Adrenal gland (tissue), 12 donors: ENCODE data around the gene ZAP70. TPM values are rescaled to one million over a fixed set of nuclear protein-coding genes. Genes with fewer than 3 reads are reported as not detected.

Experiments used
- DNase-seq, 7 donors: peaks; one replicate each; pipeline ENCODE4 v3.0.0-alpha.2; 2019 to 2020
- H3K27ac ChIP-seq, 5 donors: fragments of 200-600 bp; sonication (generic) in 4 of 5; 1 replicate in 3 of 5; 2 replicates in 2 of 5; pipeline versions ENCODE4 v1.5.1 to v1.8.0; 2016 to 2020; ENCODE audit warnings: mild to moderate bottlenecking in 1 of 5
- H3K27me3 ChIP-seq: fragments of 200-600 bp; 2 replicates; pipeline ENCODE4 v1.8.0; 2021
- H3K36me3 ChIP-seq, 2 donors: fragments of 200-600 bp; replicated peaks in 1 of 2; 1 replicate in 1 of 2; 2 replicates in 1 of 2; pipeline versions ENCODE4 v1.5.1 to v1.8.0; 2018 to 2022
- H3K4me1 ChIP-seq, 2 donors: fragments of 200-600 bp; replicated peaks in 1 of 2; 1 replicate in 1 of 2; 2 replicates in 1 of 2; pipeline versions ENCODE4 v1.5.1 to v1.8.0; 2018 to 2021
- H3K4me3 ChIP-seq, 4 donors: fragments of 200-600 bp; sonication (generic) in 3 of 4; one replicate each; pipeline ENCODE4 v1.5.1; 2016 to 2018
- H3K9me3 ChIP-seq, 3 donors: fragments of 200-600 bp; sonication (generic) in 1 of 3; replicated peaks in 1 of 3; 1 replicate in 2 of 3; 2 replicates in 1 of 3; pipeline versions ENCODE4 v1.5.1 to v1.8.0; 2016 to 2021
- POLR2A ChIP-seq, 2 donors: fragments of 450-650 bp; IDR thresholded peaks; one replicate each; pipeline ENCODE4 v1.6.1; 2017; ENCODE audit warnings: antibody characterized with exemption in 2 of 2, mild to moderate bottlenecking in 2 of 2, moderate library complexity in 1 of 2
- WGBS, 4 donors: extraction: QIAGEN DNeasy Blood & Tissue Kit in 2 of 4; methylation state at CpG; one replicate each; pipeline versions ENCODE4 v1.1.5 to v1.1.7; 2013 to 2017; 5-methylcytosine and 5-hydroxymethylcytosine counted together
- intact Hi-C, 2 donors: fragments of 100-400 bp; cut with DNase I; formaldehyde crosslinking; loops; one replicate each; pipeline versions ENCODE4 v1.14.1 to v1.15.0; 2022 to 2023
- polyA plus RNA-seq, 3 donors: library from polyadenylated mRNA; stranded (reverse); fragments of 200-250 nt in 2 of 3; fragments of 350-450 nt in 1 of 3; fragmentation: Illumina TruSeq in 1 of 3; extraction: RNeasy Lipid Tissue Mini Kit (QIAGEN cat#74804) in 1 of 3; gene quantifications; one replicate each; pipeline ENCODE4 v1.2.3, GENCODE V29; 2013 to 2014
- total RNA-seq, 9 donors: library from RNA; depleted of rRNA in 4 of 9; stranded (reverse); fragments of >200 nt in 4 of 9; fragments of 120-200 nt in 1 of 9; fragmentation: NEBNext Ultra II Directional in 1 of 9; extraction: Animal tissue kit (Norgen Biotek cat#: 25700) in 1 of 9; gene quantifications; one replicate each; pipeline versions ENCODE4 v1.1.0 to v1.2.4, GENCODE V29; 2013 to 2023
- TF ChIP-seq, protein P1 (sequence below), 6 experiments: fragments of 450-650 bp in 4 of 6; fragments of 200-600 bp in 2 of 6; sonication (generic) in 1 of 6; IDR thresholded peaks; 1 replicate in 5 of 6; 2 replicates in 1 of 6; pipeline versions ENCODE4 v1.5.1 to v1.8.0; 2016 to 2021; ENCODE audit warnings: antibody characterized with exemption in 6 of 6, mild to moderate bottlenecking in 2 of 6, moderate library complexity in 1 of 6
- donor health status: healthy with polysubstance abuse.
- donor health status: Bipolar disorder and iron deficiency.
- donor health status: DM: yes; HTN: yes; CAD: no.
- donor health status: DM: no; HTN: no; CAD: no.
- donor health status: DM: no; HTN: no; CAD: no.
- donor health status: DM: yes; HTN: yes; CAD: no.

Gene ZAP70
- total and polyA plus RNA-seq, 12 donors = 0.33 to 8.3 (median 2.5) TPM

DNA sequence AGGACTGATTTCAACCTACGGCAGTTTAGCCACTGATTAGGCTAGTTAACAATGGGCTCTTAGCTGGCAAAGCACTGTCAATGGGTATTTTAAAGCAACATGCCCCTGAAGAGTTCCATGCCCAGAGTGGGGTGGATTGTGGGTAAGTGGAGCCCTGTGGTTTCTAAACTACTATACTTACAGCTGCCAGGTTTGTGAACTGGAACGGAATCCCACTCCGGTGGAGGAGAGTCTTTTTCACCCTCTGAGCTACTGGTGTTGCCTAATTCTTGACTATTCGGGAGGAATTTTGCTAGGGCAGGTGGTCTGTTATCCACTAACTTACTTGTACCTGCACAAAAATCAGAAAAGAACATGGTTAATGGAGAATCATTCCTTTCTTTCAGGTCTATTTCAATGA, 52.6 kb downstream of the ZAP70 start:
- peaks cover 0 to 43% of the 10 kb centered on the region in 2 donors for H3K36me3 ChIP-seq
- TF ChIP-seq, protein P1, sequence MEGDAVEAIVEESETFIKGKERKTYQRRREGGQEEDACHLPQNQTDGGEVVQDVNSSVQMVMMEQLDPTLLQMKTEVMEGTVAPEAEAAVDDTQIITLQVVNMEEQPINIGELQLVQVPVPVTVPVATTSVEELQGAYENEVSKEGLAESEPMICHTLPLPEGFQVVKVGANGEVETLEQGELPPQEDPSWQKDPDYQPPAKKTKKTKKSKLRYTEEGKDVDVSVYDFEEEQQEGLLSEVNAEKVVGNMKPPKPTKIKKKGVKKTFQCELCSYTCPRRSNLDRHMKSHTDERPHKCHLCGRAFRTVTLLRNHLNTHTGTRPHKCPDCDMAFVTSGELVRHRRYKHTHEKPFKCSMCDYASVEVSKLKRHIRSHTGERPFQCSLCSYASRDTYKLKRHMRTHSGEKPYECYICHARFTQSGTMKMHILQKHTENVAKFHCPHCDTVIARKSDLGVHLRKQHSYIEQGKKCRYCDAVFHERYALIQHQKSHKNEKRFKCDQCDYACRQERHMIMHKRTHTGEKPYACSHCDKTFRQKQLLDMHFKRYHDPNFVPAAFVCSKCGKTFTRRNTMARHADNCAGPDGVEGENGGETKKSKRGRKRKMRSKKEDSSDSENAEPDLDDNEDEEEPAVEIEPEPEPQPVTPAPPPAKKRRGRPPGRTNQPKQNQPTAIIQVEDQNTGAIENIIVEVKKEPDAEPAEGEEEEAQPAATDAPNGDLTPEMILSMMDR (IDR thresholded peaks at IDR 0.05) = no peak
- no peak for TF ChIP-seq POLR2A (IDR thresholded peaks at IDR 0.05)
- 93 to 98% (median 97%) methylated on average over 4 of the region's 4 CpGs for WGBS, 4 donors
- H3K9me3 ChIP-seq = no peaks in the 10 kb centered on the region
- H3K27ac ChIP-seq = no peak overlapping the region
- no peaks in the 10 kb centered on the region for H3K27me3 ChIP-seq
- DNase-seq = no peak
- intact Hi-C loops = no loop called here
- H3K4me1 ChIP-seq = no peaks in the 10 kb centered on the region
- no peak overlapping the region for H3K4me3 ChIP-seq

DNA sequence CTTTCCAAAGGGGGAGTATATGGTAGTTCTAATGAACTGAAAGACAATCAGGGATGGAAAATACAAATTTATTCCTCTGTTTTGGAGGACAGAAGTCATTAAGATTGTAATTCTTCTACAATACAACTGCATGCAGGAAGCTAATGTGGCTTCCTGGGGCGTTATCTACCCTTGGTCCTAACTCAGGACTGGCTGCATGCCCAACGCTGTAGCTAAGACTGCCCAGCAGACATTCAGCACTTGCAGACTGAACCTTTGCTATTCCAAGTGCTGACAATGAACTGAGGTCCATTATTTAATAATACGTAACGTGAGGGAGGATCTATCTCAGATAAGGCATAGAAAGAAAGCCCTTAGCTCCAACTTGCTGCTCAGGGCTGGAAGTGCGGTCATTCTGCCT, 53.2 kb downstream of the ZAP70 start:
- Histone ChIP-seq H3K4me1 (no peaks in the 10 kb centered on the region), H3K4me3 (no peak overlapping the region), H3K9me3 (no peaks in the 10 kb centered on the region), H3K27ac (peak overlapping the region in 1 of 5 donors; percentile 4), H3K27me3 (no peaks in the 10 kb centered on the region), H3K36me3 (peaks cover 0 to 39% of the 10 kb centered on the region in 2 donors)
- no peak for TF ChIP-seq POLR2A (IDR thresholded peaks at IDR 0.05)
- TF ChIP-seq, protein P1 (IDR thresholded peaks at IDR 0.05) = no peak
- peak in 2 of 7 donors; percentile 23 to 35 for DNase-seq
- intact Hi-C loops = no loop called here
- 70 to 77% (median 75%) methylated on average over 5 of the region's 5 CpGs for WGBS, 4 donors

DNA sequence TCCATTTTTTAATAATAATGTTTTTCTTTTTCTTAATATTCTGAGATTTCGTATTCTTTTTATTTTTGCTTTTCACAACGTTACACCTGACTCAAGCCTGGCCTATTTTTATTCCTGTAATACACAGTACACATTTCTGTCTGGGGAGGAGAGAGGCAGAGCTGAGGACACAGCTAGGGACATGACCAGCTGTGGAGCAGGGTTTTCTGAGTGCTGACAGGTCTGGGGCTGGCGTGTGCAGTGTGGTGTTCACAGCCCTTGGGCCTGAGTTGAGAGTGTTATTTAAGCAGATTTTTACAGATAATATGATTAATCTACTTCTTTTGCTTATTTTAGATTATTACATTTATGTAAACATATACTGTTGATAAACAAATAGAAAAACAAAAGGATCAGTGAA, 55.9 kb downstream of the ZAP70 start:
- TF ChIP-seq, protein P1 (IDR thresholded peaks at IDR 0.05) = no peak
- TF ChIP-seq POLR2A (IDR thresholded peaks at IDR 0.05) = no peak
- H3K9me3 ChIP-seq = no peaks in the 10 kb centered on the region
- H3K36me3 ChIP-seq = peaks cover 0 to 49% of the 10 kb centered on the region in 2 donors
- 87 to 98% (median 93%) methylated on average over 3 of the region's 3 CpGs for WGBS, 4 donors
- intact Hi-C loops = no loop called here
- H3K4me1 ChIP-seq = no peaks in the 10 kb centered on the region
- no peak overlapping the region for H3K27ac ChIP-seq
- no peak for DNase-seq
- no peak overlapping the region for H3K4me3 ChIP-seq
- no peaks in the 10 kb centered on the region for H3K27me3 ChIP-seq

DNA sequence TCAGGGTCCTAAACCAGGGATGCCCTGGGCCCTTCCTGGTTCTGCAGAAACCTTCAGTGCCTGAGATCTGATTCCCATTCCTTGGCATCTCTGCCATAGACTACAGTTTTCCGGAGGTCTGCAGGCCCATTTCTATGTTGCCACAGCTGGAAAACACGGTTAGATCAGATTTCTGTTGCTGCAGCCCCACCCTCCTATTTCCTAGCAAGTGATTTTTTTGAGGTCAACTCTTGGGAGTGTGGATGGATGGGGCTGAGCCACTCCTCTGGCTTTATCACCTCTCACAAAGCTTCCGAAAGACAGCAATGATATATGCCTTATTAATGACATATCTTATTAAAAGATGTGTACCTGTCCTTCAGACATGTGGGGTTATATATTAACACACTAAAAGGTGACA, 56.3 kb downstream of the ZAP70 start:
- H3K27me3 ChIP-seq = no peaks in the 10 kb centered on the region
- H3K4me3 ChIP-seq = no peak overlapping the region
- intact Hi-C loops = no loop called here
- no peaks in the 10 kb centered on the region for H3K4me1 ChIP-seq
- H3K36me3 ChIP-seq = peaks cover 0 to 49% of the 10 kb centered on the region in 2 donors
- no peaks in the 10 kb centered on the region for H3K9me3 ChIP-seq
- WGBS, 4 donors = 76 to 88% (median 85%) methylated on average over 3 of the region's 3 CpGs
- no peak for DNase-seq
- no peak overlapping the region for H3K27ac ChIP-seq
- TF ChIP-seq, protein P1 (IDR thresholded peaks at IDR 0.05) = no peak
- no peak for TF ChIP-seq POLR2A (IDR thresholded peaks at IDR 0.05)
